NCI-H1092 (cell line): ENCODE data around the gene DIS3L.
"Not testable (repeated sequence)": the region's sequence is repeated elsewhere in the genome, so short reads cannot be mapped to it uniquely, and the experiment has no call there.

Source experiments
- DNase-seq: peaks from one replicate; lab custom pipeline; 2025; lab: John Stamatoyannopoulos, UW

DIS3L gene

DNA sequence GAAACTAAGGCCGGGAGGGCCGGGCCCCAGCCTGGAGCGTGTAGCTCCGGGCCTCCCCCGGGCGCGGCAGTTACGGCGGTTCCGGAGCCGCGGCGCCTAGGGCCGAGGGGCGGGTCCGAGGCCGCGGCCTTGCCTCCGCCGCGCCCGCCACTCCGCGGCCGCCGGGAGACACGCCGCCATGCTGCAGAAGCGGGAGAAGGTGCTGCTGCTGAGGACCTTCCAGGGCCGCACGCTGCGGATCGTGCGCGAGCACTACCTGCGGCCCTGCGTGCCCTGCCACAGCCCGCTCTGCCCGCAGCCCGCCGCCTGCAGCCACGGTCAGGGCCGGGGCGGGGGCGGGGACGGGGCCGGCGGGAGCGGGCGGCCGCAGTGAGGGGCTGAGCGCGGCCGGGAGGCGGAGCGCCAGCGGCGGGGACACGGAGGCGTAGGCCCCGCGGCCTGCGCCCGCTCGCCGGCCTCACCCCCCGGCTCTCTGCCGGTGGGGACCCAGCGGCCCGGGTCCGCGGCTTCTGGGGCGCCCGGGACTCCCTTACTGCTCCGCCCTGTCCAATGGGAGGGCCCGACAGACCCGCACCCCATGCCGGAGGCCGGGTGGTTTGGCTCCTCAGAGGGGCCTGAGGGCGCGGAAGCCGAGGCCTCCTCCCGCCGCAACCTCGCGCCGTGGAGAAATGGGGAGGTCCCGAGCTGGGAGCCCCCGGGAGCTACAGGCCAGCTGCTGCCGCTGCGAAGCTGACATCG lies at the start of gene DIS3L:
Gene DIS3L, plus strand, starts transcription at position 150 of the 738 bp plus-strand sequence. Its CDS starts 29 bp downstream, at position 179.
- peak; percentile 27 for DNase-seq

- DNase-seq = not testable (repeated sequence)
Observed at GRCh38 chr15:66245832-66246231, 47.5 kb upstream of the DIS3L start.

DNA sequence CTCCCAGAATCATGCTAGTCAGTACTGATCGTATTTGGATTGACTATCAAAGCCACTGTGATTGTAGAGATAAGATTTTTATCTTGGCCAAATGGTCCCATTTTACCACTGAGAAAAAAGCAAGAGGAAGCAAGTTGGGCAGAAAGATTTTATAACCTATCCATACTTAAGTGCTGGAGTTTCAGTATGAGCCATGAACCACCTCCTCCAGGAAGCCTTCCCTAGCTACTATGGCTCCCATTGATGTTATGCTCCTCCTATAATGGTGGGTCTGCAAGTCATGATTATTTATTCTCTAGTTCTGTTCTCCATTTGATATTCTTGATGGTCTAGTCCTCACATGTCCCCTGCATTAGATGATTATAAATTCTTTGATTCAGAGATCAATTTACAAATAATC lies 46.4 kb upstream of the DIS3L start:
- no peak for DNase-seq

- DNase-seq = no peak
Observed at GRCh38 chr15:66249605-66250174, 43.7 kb upstream of the DIS3L start.

DNA sequence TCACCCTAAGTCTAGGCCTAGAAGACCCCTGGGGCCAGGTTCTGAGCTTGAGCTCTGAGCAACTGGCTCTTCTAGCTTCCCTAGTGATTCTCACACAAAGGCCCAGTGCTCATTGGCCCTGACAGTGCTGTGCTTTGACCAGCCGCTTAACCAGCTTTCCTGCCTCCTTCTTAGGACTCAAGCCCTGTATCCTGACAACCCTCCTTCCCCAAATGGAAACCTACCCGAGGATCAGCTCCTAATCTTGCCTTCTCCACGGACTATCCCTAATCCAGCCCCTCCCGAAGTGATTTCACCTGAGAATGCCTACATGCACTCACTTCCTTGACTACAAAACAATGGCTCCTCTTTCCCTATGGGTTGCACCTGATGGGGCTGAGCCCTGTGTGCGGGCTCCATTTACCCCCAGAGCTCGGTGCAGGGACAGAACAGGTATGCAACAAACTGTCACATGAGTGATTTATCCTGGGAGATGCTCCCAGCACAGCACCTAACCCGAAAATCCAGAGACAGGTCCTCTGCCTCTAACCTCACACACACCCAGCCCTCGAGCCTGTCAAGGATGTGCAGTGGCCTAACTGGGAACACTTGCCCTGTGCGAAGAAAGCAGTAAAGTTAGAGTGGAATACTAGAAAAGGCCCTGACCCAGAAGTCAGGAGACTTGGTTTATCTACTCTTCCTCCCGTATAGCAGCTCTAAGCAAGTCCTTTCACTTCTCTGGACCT lies 42.1 kb upstream of the DIS3L start:
- no peak for DNase-seq

GRCh38 chr15:66251790-66252684 lies 41.3 kb upstream of the DIS3L start:
- DNase-seq = peak; percentile 39

DNA sequence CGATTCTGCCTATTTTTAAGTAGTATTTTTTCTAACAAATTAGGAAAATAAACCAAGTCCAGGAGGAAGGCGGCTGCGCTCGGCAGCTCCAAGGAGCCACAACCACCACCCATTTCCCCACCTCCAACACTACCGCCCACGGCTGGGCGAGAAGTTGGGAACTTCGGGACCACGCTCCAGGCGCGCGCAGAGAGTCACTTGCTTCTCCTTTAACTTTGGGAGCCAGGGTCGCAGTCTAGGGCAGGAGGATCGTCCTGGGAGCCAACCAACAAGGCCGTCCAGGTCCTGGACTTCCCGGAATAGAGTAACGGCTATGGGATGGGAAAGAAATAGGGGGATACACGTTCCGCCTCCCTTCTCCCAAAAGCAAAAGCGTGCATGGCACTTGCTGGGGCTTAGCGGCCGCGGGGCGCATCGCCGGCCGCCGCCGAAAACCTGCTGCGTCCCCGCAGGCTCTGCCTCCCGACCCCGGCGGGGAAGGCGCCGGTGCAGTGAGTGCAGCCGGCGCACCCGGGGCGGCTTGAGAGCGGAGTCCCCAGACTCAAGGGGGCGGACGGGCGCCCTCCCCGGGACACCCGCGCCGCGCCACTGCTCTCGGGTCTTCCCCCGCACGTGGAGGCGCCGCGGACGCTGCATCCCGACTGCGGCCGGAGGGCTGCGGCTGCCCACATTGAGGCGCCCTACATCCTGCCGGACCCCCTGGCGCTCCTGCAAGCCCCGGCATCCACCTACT lies 40.5 kb upstream of the DIS3L start:
- no peak for DNase-seq

GRCh38 chr15:66253418-66254088 lies 39.8 kb upstream of the DIS3L start, which contains the start of gene MEGF11:
TSS of gene MEGF11 (minus strand) at chr15:66253750. CDS start at chr15:66128403, 125,347 bp downstream.
- no peak for DNase-seq

- no peak for DNase-seq
Observed at GRCh38 chr15:66254089-66254950, 39.0 kb upstream of the DIS3L start.

DNA sequence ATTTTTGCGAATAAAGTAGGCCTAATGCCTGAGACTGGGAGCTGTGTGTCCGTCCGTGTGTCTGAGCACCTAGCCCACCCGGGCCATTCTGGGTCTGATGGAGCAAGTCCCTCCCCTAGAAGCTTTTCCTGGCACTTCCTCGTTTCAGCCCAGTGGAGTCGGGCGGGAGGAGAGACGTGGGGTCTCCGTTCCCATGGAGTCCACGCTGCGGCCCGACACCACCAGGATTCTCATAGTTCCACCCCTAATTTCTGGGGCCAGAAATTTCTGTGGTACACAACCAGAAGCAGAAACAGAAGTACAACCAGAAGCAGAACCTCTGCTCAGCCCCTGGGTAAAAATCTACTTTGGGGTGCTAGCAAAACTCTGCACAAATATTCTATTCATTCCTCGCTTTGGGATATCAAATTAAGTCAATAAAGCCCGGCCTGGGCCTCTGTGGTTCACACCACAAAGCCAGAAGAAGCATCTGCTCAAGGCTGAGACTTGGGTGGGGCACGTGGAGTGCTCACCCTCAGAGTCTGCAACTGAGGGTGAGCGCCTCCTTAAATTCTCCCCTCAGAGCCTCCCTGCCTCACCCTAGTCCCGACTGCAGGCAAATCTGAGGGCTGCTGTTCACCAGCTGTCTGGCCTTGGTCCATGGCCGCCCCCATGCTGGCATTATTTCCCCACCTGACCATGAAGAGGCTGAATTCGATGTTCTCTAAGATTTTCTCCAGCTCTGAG lies 38.3 kb upstream of the DIS3L start:
- no peak for DNase-seq

DNA sequence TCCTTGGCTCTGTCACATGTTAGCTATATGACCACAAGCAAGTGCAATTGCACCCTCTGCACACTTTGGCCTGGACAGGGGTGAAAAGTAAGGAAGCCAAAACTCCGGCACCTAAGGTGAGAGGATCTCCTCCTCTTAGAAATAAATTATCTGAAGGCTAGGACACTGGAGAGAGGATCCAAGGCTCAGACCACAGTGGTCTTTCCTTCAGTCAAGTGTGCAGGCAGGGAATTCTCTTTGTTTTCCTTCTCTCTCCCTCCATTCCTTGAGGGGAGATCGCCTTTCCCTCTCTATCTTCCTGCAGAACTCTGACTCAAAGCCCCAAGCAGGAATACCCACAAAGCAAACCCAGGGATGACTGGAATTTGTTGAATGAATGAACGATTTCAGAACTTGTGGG lies 36.7 kb upstream of the DIS3L start:
- DNase-seq = no peak

- no peak for DNase-seq
Observed at GRCh38 chr15:66261056-66261455, 32.3 kb upstream of the DIS3L start.

GRCh38 chr15:66262837-66263236 lies 30.5 kb upstream of the DIS3L start:
- not testable (repeated sequence) for DNase-seq

DNA sequence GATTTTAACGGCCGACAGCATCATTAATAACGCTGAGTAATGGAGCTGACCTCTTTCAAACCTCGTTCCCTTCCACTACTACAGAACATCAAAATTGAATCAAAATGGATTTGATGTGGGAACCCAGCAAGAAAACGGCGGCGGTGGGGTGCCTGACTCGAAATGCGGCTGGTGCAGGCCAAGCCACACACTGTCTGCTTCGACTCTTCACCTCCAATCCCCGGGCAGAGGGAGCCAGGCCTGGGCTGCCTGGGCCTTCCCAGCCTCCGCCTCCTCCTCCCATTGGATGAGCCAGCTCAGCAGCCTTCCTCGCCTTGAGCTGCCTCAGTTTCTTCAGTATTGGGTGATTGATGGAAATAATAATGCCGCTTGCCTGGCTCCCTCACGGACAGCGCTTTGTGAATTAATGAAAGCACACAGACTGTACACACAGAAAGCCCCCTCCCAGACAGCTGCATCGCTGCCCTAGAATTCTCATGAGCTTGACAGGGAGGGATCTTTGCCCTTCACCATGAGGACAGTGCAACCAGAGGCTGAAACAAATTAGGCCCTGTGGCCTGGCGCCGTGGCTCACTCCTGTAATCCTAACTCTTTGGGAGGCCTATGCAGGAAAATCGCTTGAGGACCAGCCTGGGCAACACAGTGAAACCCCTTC lies 28.4 kb upstream of the DIS3L start:
- DNase-seq = no peak

GRCh38 chr15:66269326-66270090 lies 23.9 kb upstream of the DIS3L start:
- DNase-seq = no peak

GRCh38 chr15:66270932-66271331 lies 22.4 kb upstream of the DIS3L start:
- no peak for DNase-seq

DNA sequence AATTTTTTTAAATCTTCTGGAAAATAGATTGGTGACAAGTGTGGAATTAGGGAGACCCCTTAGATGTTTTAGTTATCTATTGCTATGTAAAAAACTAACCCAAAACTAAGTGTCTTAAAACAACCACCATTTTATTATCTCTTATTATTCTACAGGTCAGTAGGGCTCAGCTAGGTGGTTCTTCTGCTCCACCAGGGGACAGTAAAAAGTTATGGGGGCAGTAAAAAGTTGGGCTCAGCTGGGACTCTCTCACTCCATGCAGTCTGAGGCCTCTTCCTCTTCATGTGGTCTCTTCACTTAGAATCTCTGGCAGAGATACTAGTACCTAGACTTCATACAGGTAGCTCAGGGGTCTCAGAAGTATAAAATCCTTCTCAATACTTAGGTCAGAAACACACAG lies 18.0 kb upstream of the DIS3L start:
- DNase-seq = no peak

DNA sequence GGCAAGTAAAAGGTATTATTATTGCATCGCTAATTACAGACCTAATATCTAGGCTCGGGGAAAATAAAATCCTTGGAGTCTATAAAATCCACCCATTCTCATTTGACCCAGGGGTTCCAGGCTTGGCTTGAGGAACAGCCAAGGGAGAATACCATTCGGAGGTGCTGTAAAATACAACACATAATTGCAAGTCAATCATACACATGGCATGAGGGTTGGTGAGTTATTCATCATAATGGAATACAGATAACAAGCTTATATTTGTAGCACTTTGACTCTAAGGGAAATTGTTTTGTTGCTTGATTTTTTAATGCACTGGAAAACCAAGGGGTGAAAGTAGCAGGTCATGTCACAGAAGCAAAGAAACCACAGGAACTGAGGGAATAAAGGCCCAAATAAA lies 16.8 kb upstream of the DIS3L start:
- no peak for DNase-seq
